Muscle of arm (tissue), 14 donors: ENCODE data around the gene SLC26A6. TPM values are rescaled to one million over a fixed set of nuclear protein-coding genes. Genes with fewer than 3 reads are reported as not detected.
A peak's percentile ranks its signal among the peaks of the same experiment; 100 is the strongest.

Experiments
- DNase-seq: peaks from one replicate; pipeline ENCODE4 v3.0.0-alpha.2; 2013
- long read RNA-seq, 11 donors: transcript quantifications; one replicate each; lab custom pipeline, GENCODE V29; 2026
- polyA plus RNA-seq, 12 donors: library from polyadenylated mRNA; unstranded; fragments of 120-200 nt; gene quantifications; one replicate each; pipeline ENCODE4 v1.2.1, GENCODE V29; 2013; ENCODE audit not compliant: insufficient read length in 12 of 12

Gene SLC26A6
- polyA plus RNA-seq = 10 to 100 TPM in 4 of 12 donors, 1 to 10 TPM in 7, not detected in 1; 6.9 to 46.2 (median 8.5) TPM
- long read RNA-seq, donor 1, partial matches to known transcripts = 6 of 6 reads
- long read RNA-seq, donor 1, other reads (novel, unspliced or antisense) = 0 of 6 reads
- long read RNA-seq, donor 2 = 0 reads
- long read RNA-seq, donor 3 = 0 reads
- long read RNA-seq, donor 4, partial matches to known transcripts = 0 of 1 reads
- long read RNA-seq, donor 4, other reads (novel, unspliced or antisense) = 0 of 1 reads
- long read RNA-seq, donor 5, partial matches to known transcripts = 0 of 1 reads
- long read RNA-seq, donor 5, other reads (novel, unspliced or antisense) = 0 of 1 reads
- long read RNA-seq, donor 6 = 0 reads
- long read RNA-seq, donor 7 = 0 reads
- long read RNA-seq, donor 8, partial matches to known transcripts = 0 of 1 reads
- long read RNA-seq, donor 8, other reads (novel, unspliced or antisense) = 0 of 1 reads
- long read RNA-seq, donor 9 = 0 reads
- long read RNA-seq, donor 10 = 0 reads
- long read RNA-seq, donor 11 = 0 reads

GRCh38 chr3:48635222-48636021, at the start of gene SLC26A6:
Gene SLC26A6, minus strand, starts transcription at chr3:48635461. Its CDS starts 68 bp downstream, at chr3:48635393.
- DNase-seq = peak; percentile 97

GRCh38 chr3:48684480-48685143, 49.4 kb upstream of the SLC26A6 start:
- no peak for DNase-seq

GRCh38 chr3:48684054-48684349, 48.7 kb upstream of the SLC26A6 start:
- DNase-seq = no peak

- no peak for DNase-seq
These were observed 47.5 kb upstream of the SLC26A6 start for GRCh38 chr3:48682786-48683185.

- no peak for DNase-seq
These were observed 46.8 kb upstream of the SLC26A6 start for GRCh38 chr3:48681974-48682610.

- DNase-seq = no peak
These were observed 46.2 kb upstream of the SLC26A6 start for GRCh38 chr3:48681541-48681880.

GRCh38 chr3:48680811-48681540, 45.7 kb upstream of the SLC26A6 start:
- no peak for DNase-seq

GRCh38 chr3:48679411-48680391, 44.4 kb upstream of the SLC26A6 start:
- no peak for DNase-seq

- DNase-seq = no peak
These were observed 43.5 kb upstream of the SLC26A6 start for GRCh38 chr3:48678566-48679380.

- no peak for DNase-seq
These were observed 42.8 kb upstream of the SLC26A6 start for GRCh38 chr3:48678056-48678455.

- no peak for DNase-seq
These were observed 39.2 kb upstream of the SLC26A6 start for GRCh38 chr3:48674505-48674904.

- DNase-seq = no peak
These were observed 37.3 kb upstream of the SLC26A6 start for GRCh38 chr3:48672522-48672921.

- DNase-seq = no peak
These were observed 29.7 kb upstream of the SLC26A6 start for GRCh38 chr3:48664929-48665328.

- DNase-seq = no peak
These were observed 29.0 kb upstream of the SLC26A6 start for GRCh38 chr3:48664313-48664644.

- DNase-seq = peak; percentile 83
These were observed 28.4 kb upstream of the SLC26A6 start for GRCh38 chr3:48663489-48664312.

- DNase-seq = peak; percentile 59
These were observed 27.7 kb upstream of the SLC26A6 start, which contains the start of gene CELSR3 for GRCh38 chr3:48662753-48663488. Gene CELSR3, minus strand, starts transcription at chr3:48662886. Its CDS starts 252 bp downstream, at chr3:48662634.

- DNase-seq = no peak
These were observed 27.0 kb upstream of the SLC26A6 start for GRCh38 chr3:48662145-48662752.
